Progenitor cell of endocrine pancreas (in vitro differentiated cells): Measurements from ENCODE around the gene STK4. TPM values are rescaled to one million over a fixed set of nuclear protein-coding genes. Genes with fewer than 3 reads are reported as not detected.

Experiments used
- DNase-seq: peaks from one replicate; pipeline ENCODE4 v3.0.0; 2021; ENCODE audit warnings: low spot score; ENCODE audit not compliant: unreplicated experiment
- H3K27ac Mint-ChIP-seq: 2 replicates; pipeline ENCODE4 v1.8.0; 2021; ENCODE audit warnings: mild to moderate bottlenecking, moderate library complexity, mixed read lengths
- H3K27me3 Mint-ChIP-seq: 2 replicates; pipeline ENCODE4 v1.8.0; 2021; ENCODE audit warnings: mixed read lengths
- H3K36me3 Mint-ChIP-seq: 2 replicates; pipeline ENCODE4 v1.8.0; 2022; ENCODE audit warnings: mixed read lengths; ENCODE audit not compliant: insufficient read depth
- H3K4me1 Mint-ChIP-seq: 2 replicates; pipeline ENCODE4 v1.8.0; 2021; ENCODE audit warnings: low read depth, mixed read lengths
- H3K4me3 Mint-ChIP-seq: 2 replicates; pipeline ENCODE4 v1.8.0; 2021; ENCODE audit warnings: low read depth, mild to moderate bottlenecking, moderate library complexity, mixed read lengths
- H3K9me3 Mint-ChIP-seq: 2 replicates; pipeline ENCODE4 v1.8.0; 2021; ENCODE audit warnings: low read depth, mixed read lengths
- CTCF ChIP-seq: fragments of 200-600 bp; sonication (generic); IDR thresholded peaks from one replicate; pipeline ENCODE4 v1.5.0; 2021; ENCODE audit warnings: antibody characterized with exemption, mild to moderate bottlenecking; ENCODE audit not compliant: unreplicated experiment
- total RNA-seq: library from RNA; stranded (reverse); gene quantifications from 2 replicates; pipeline ENCODE4 v1.2.1, GENCODE V29; 2021

STK4 gene
- total RNA-seq, 1 donor from 2014 or later: 36.3 TPM

GRCh38 chr20:44993343-44993742, 27.0 kb downstream of the STK4 start:
- H3K36me3 Mint-ChIP-seq: peaks cover 17% of the 10 kb centered on the region
- H3K27ac Mint-ChIP-seq: no peak overlapping the region
- no peaks in the 10 kb centered on the region for H3K9me3 Mint-ChIP-seq

DNA sequence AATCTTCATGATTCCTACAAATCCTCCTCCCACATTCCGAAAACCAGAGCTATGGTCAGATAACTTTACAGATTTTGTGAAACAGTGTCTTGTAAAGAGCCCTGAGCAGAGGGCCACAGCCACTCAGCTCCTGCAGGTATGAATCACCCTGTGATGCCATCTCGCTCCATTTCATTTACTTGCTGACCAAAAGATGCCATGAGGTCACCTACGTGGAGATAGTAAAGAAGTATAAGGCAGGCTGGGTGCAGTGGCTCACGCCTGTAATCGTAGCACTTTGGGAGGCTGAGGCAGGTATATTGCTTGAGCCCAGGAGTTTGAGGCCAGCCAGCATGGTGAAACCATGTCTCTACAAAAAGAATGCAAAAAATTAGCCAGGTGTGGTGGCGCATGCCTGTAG, 30.9 kb downstream of the STK4 start:
- Mint-ChIP-seq H3K27me3 (no peaks in the 10 kb centered on the region), H3K4me1 (no peaks in the 10 kb centered on the region), H3K9me3 (no peaks in the 10 kb centered on the region), H3K27ac (no peak overlapping the region), H3K4me3 (no peak overlapping the region), H3K36me3 (peaks cover 22% of the 10 kb centered on the region)
- no peak for DNase-seq
- no peak for TF ChIP-seq CTCF

More at GRCh38 chr20:44993343-44993742, 27.0 kb downstream of the STK4 start:
- Mint-ChIP-seq H3K4me1 (no peaks in the 10 kb centered on the region), H3K27me3 (no peaks in the 10 kb centered on the region), H3K4me3 (no peak overlapping the region)
- TF ChIP-seq CTCF: no peak
- DNase-seq: no peak

DNA sequence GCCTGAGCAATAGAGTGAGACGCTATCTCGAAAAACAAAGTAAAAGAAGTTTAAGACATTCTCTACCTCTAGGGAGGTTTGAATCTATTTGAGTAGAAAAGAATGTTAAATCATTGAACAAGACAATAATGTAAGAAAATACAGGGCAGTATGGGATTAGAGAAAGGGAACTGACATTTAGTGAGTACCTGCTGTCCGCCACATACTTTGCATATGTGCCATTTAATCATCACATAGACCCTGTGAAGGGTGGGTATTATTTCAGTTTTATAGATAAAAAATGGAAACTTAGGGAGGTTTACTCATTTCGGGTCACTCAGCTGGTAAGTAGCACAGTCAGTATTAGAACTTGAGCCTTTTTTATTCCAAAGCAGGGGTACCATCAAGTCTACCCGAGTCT, 31.4 kb downstream of the STK4 start:
- H3K27me3 Mint-ChIP-seq: no peaks in the 10 kb centered on the region

GRCh38 chr20:45008521-45009049, 42.3 kb downstream of the STK4 start:
- Mint-ChIP-seq H3K9me3 (no peaks in the 10 kb centered on the region), H3K27ac (no peak overlapping the region), H3K27me3 (no peaks in the 10 kb centered on the region), H3K4me1 (no peaks in the 10 kb centered on the region), H3K36me3 (peaks cover 19% of the 10 kb centered on the region), H3K4me3 (no peak overlapping the region)
- no peak for TF ChIP-seq CTCF
- DNase-seq: no peak

More for the DNA sequence above, 31.4 kb downstream of the STK4 start:
- Mint-ChIP-seq H3K4me1 (no peaks in the 10 kb centered on the region), H3K9me3 (no peaks in the 10 kb centered on the region), H3K27ac (no peak overlapping the region), H3K4me3 (no peak overlapping the region), H3K36me3 (peaks cover 22% of the 10 kb centered on the region)
- TF ChIP-seq CTCF: no peak
- no peak for DNase-seq

DNA sequence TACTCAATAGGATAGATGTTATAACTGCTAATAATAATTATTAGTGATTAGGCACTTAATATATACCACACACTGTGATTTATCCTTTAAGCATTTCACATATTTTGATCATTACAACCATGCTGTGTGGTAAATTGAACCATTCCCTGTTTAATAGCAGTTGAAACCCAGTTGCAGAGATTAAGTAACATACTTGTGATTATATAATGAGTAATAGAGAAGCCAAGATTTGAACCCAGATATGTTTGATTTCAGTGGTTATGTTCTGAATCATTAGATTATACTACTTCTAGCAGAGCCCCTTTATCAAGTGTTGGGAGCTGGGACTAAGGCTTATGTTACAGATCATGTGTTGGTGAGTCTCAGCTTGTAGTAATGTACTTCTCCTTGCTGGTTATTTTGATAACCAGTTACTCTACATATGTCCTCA, 44.1 kb downstream of the STK4 start:
- no peak for DNase-seq
- TF ChIP-seq CTCF: no peak
- peaks cover 14% of the 10 kb centered on the region for H3K36me3 Mint-ChIP-seq
- no peaks in the 10 kb centered on the region for H3K9me3 Mint-ChIP-seq
- peaks cover 8% of the 10 kb centered on the region for H3K4me1 Mint-ChIP-seq
- H3K4me3 Mint-ChIP-seq: no peak overlapping the region
- H3K27me3 Mint-ChIP-seq: no peaks in the 10 kb centered on the region
- H3K27ac Mint-ChIP-seq: no peak overlapping the region
